Testis (tissue), 2 donors: ENCODE results near the gene RABGAP1L.

ENCODE experiments used
- CTCF ChIP-seq, 3 experiments: fragments of 450-650 bp in 2 of 3; fragments of 200-600 bp in 1 of 3; sonication (generic) in 1 of 3; IDR thresholded peaks; one replicate each; pipeline ENCODE4 v1.5.1; 2016 to 2019; ENCODE audit warnings: antibody characterized with exemption in 3 of 3, mild to moderate bottlenecking in 2 of 3, moderate library complexity in 1 of 3
- POLR2A ChIP-seq: fragments of 450-650 bp; IDR thresholded peaks from one replicate; pipeline ENCODE4 v1.6.1; 2017; ENCODE audit warnings: antibody characterized with exemption, mild to moderate bottlenecking, moderate library complexity

GRCh38 chr1:174663358-174663757, 504.0 kb downstream of the RABGAP1L start:
- TF ChIP-seq POLR2A, result no peak
- TF ChIP-seq CTCF (IDR thresholded peaks at IDR 0.05), result no peak
